ENCODE data around the gene AXDND1.

- no peak for TF ChIP-seq SMC3 (conservative IDR thresholded peaks at IDR 0.05; ENCODE audit: poor library complexity)
- no peak for TF ChIP-seq CTCF (IDR thresholded peaks at IDR 0.05; ENCODE audit: poor library complexity, severe bottlenecking)
Observed at GRCh38 chr1:179337288-179337687, 28.5 kb upstream of the AXDND1 start.

All from neural cell (in vitro differentiated cells).